ENCODE measurements around the gene NR4A1.
A peak's percentile ranks its signal among the peaks of the same experiment; 100 is the strongest.

Gene NR4A1

GRCh38 chr12:52014567-52015530 lies 36.4 kb upstream of the NR4A1 start:
- in situ Hi-C loops (cut with HindIII; ENCODE audit: low pct_ligation_motif_present, low pct_unique_long_range_greater_than_20kb, low sequenced_read_pairs), result no loop called here
- DNase-seq, result no peak

GRCh38 chr12:52015532-52016041 lies 35.7 kb upstream of the NR4A1 start:
- no peak for DNase-seq
- in situ Hi-C loops (cut with HindIII; ENCODE audit: low pct_ligation_motif_present, low pct_unique_long_range_greater_than_20kb, low sequenced_read_pairs), result no loop called here

GRCh38 chr12:52018433-52019112 lies 32.7 kb upstream of the NR4A1 start:
- no peak for DNase-seq
- in situ Hi-C loops (cut with HindIII; ENCODE audit: low pct_ligation_motif_present, low pct_unique_long_range_greater_than_20kb, low sequenced_read_pairs), result no loop called here

GRCh38 chr12:52019113-52019770 lies 32.0 kb upstream of the NR4A1 start:
- DNase-seq, result peak; percentile 42
- in situ Hi-C loops (cut with HindIII; ENCODE audit: low pct_ligation_motif_present, low pct_unique_long_range_greater_than_20kb, low sequenced_read_pairs), result no loop called here

GRCh38 chr12:52020539-52021336 lies 30.5 kb upstream of the NR4A1 start:
- peak; percentile 77 for DNase-seq
- in situ Hi-C loops (cut with HindIII; ENCODE audit: low pct_ligation_motif_present, low pct_unique_long_range_greater_than_20kb, low sequenced_read_pairs), result no loop called here

- in situ Hi-C loops (cut with HindIII; ENCODE audit: low pct_ligation_motif_present, low pct_unique_long_range_greater_than_20kb, low sequenced_read_pairs), result no loop called here
- no peak for DNase-seq
These were observed 28.4 kb upstream of the NR4A1 start for GRCh38 chr12:52022841-52023181.

GRCh38 chr12:52023182-52023975 lies 27.9 kb upstream of the NR4A1 start:
- in situ Hi-C loops (cut with HindIII; ENCODE audit: low pct_ligation_motif_present, low pct_unique_long_range_greater_than_20kb, low sequenced_read_pairs), result no loop called here
- peak; percentile 91 for DNase-seq

- in situ Hi-C loops (cut with HindIII; ENCODE audit: low pct_ligation_motif_present, low pct_unique_long_range_greater_than_20kb, low sequenced_read_pairs), result no loop called here
- DNase-seq, result no peak
These were observed 27.1 kb upstream of the NR4A1 start for GRCh38 chr12:52023976-52024688.

- in situ Hi-C loops (cut with HindIII; ENCODE audit: low pct_ligation_motif_present, low pct_unique_long_range_greater_than_20kb, low sequenced_read_pairs), result no loop called here
- DNase-seq, result no peak
These were observed 26.4 kb upstream of the NR4A1 start for GRCh38 chr12:52024845-52025230.

- no peak for DNase-seq
- in situ Hi-C loops (cut with HindIII; ENCODE audit: low pct_ligation_motif_present, low pct_unique_long_range_greater_than_20kb, low sequenced_read_pairs), result no loop called here
These were observed 25.0 kb upstream of the NR4A1 start for GRCh38 chr12:52026263-52026662.

- in situ Hi-C loops (cut with HindIII; ENCODE audit: low pct_ligation_motif_present, low pct_unique_long_range_greater_than_20kb, low sequenced_read_pairs), result no loop called here
These were observed 24.0 kb upstream of the NR4A1 start for GRCh38 chr12:52027085-52027843.

GRCh38 chr12:52029685-52030084 lies 21.6 kb upstream of the NR4A1 start:
- DNase-seq, result peak; percentile 19
- in situ Hi-C loops (cut with HindIII; ENCODE audit: low pct_ligation_motif_present, low pct_unique_long_range_greater_than_20kb, low sequenced_read_pairs), result loop anchor here (5.0 kb wide), 1 partner anchor 88 kb away; no protein-coding TSS in a partner anchor

More at GRCh38 chr12:52027085-52027843, 24.0 kb upstream of the NR4A1 start:
- DNase-seq, result no peak

- in situ Hi-C loops (cut with HindIII; ENCODE audit: low pct_ligation_motif_present, low pct_unique_long_range_greater_than_20kb, low sequenced_read_pairs), result loop anchor here (5.0 kb wide), 1 partner anchor 85 kb away; no protein-coding TSS in a partner anchor
- peak; percentile 51 for DNase-seq
These were observed 18.8 kb upstream of the NR4A1 start for GRCh38 chr12:52032446-52032803.

- DNase-seq, result peak; percentile 99
- in situ Hi-C loops (cut with HindIII; ENCODE audit: low pct_ligation_motif_present, low pct_unique_long_range_greater_than_20kb, low sequenced_read_pairs), result loop anchor here (5.0 kb wide), 1 partner anchor 84 kb away; no protein-coding TSS in a partner anchor
These were observed 18.3 kb upstream of the NR4A1 start for GRCh38 chr12:52032804-52033445.

- DNase-seq, result no peak
- in situ Hi-C loops (cut with HindIII; ENCODE audit: low pct_ligation_motif_present, low pct_unique_long_range_greater_than_20kb, low sequenced_read_pairs), result loop anchor here (5.0 kb wide), 1 partner anchor 84 kb away; no protein-coding TSS in a partner anchor
These were observed 17.6 kb upstream of the NR4A1 start for GRCh38 chr12:52033446-52034140.
